HUES64 (cell line): ENCODE results near the gene ADTRP.

Experiments used
- H3K27ac ChIP-seq: 2 replicates; pipeline ENCODE4 v1.7.0; 2013; ENCODE audit warnings: low read depth, low read length, inconsistent platforms
- H3K27me3 ChIP-seq: 2 replicates; pipeline ENCODE4 v1.6.1; 2013; ENCODE audit warnings: mild to moderate bottlenecking, low read length; ENCODE audit not compliant: insufficient read depth
- H3K36me3 ChIP-seq: 2 replicates; pipeline ENCODE4 v1.6.1; 2013; ENCODE audit warnings: mild to moderate bottlenecking, low read length; ENCODE audit not compliant: insufficient read depth
- H3K4me1 ChIP-seq: 2 replicates; pipeline ENCODE4 v1.6.1; 2013; ENCODE audit warnings: mild to moderate bottlenecking, low read length, moderate library complexity; ENCODE audit not compliant: insufficient read depth
- H3K4me3 ChIP-seq: 2 replicates; pipeline ENCODE4 v1.5.1; 2013; ENCODE audit warnings: mild to moderate bottlenecking, low read length, moderate library complexity
- H3K9ac ChIP-seq: 2 replicates; pipeline ENCODE4 v1.6.1; 2013; ENCODE audit warnings: mild to moderate bottlenecking, low read depth, low read length
- H3K9me3 ChIP-seq: 2 replicates; pipeline ENCODE4 v1.6.1; 2013; ENCODE audit warnings: low read depth, low read length; ENCODE audit not compliant: insufficient read depth
- WGBS: fragments of 150-250, 120-280 bp; methylation state at CpG from one replicate; pipeline ENCODE4 v1.1.7; 2013; ENCODE audit warnings: missing lambda C conversion rate; 5-methylcytosine and 5-hydroxymethylcytosine counted together

The ADTRP gene

GRCh38 chr6:11752360-11752759 lies 26.2 kb downstream of the ADTRP start:
- Histone ChIP-seq H3K4me1 (0 out of 2 replicates have a peak, but pooled peaks cover 3% of the 10 kb centered on the region), H3K27ac (no peak overlapping the region), H3K4me3 (no peak overlapping the region), H3K9me3 (no peaks in the 10 kb centered on the region), H3K36me3 (no peaks in the 10 kb centered on the region), H3K27me3 (no peaks in the 10 kb centered on the region), H3K9ac (no peak overlapping the region)
- WGBS: 88% methylated on average over 1 of the region's 1 CpG

DNA sequence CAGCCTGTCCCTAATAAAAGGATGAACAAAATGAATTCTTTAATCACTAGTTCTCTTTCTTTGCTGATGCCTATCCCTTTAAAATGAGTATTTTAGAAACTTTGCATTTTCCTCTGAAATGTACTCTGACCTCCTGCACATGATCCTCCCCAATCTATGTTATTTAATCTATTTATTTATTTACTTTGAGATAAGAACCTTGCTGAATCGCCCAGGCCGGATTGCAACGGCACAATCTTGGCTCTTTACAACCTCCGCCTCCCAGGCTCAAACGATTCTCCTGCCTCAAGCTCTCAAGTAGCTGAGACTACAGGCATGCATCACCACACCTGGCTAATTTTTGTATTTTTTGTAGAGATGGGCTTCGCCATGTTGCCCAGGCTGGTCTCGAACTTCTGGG lies 27.9 kb downstream of the ADTRP start:
- 77% methylated on average over 7 of the region's 7 CpGs for WGBS
- Histone ChIP-seq H3K27ac (no peak overlapping the region), H3K36me3 (no peaks in the 10 kb centered on the region), H3K4me3 (no peak overlapping the region), H3K27me3 (no peaks in the 10 kb centered on the region), H3K9ac (no peak overlapping the region), H3K4me1 (0 out of 2 replicates have a peak, but pooled peaks cover 3% of the 10 kb centered on the region), H3K9me3 (no peaks in the 10 kb centered on the region)

- Histone ChIP-seq H3K4me3 (no peak overlapping the region), H3K9ac (no peak overlapping the region), H3K27me3 (no peaks in the 10 kb centered on the region), H3K9me3 (no peaks in the 10 kb centered on the region), H3K4me1 (0 out of 2 replicates have a peak, but pooled peaks cover 3% of the 10 kb centered on the region), H3K27ac (no peak overlapping the region), H3K36me3 (no peaks in the 10 kb centered on the region)
- WGBS: 93% methylated on average over 7 of the region's 7 CpGs
Observed at GRCh38 chr6:11748591-11749210, 29.9 kb downstream of the ADTRP start.

- Histone ChIP-seq H3K9ac (no peak overlapping the region), H3K4me1 (0 out of 2 replicates have a peak, but pooled peaks cover 3% of the 10 kb centered on the region), H3K9me3 (no peaks in the 10 kb centered on the region), H3K27me3 (no peaks in the 10 kb centered on the region), H3K36me3 (no peaks in the 10 kb centered on the region), H3K27ac (no peak overlapping the region), H3K4me3 (no peak overlapping the region)
- WGBS: 94% methylated on average over 3 of the region's 3 CpGs
Observed at GRCh38 chr6:11747021-11747420, 31.6 kb downstream of the ADTRP start.

DNA sequence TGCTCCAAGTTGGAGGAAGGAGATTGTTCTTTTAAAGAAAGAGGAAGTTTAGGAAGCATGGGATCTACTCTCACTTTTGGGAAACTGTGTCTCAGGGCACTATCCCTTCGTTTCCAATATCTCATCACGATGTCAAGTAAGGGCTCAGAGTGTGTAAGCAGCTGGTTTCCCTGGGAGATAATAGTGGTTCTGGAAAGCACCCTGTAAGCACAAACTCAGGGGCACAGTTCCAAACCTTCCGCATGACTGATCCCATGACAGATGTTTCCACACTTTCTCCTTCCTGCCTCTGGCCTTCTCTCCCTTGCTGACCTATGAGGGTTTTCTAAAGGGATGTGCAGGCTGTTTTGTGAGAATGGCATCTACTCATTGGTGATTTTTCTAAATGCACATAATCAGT lies 33.9 kb downstream of the ADTRP start:
- H3K27ac ChIP-seq: no peak overlapping the region
- H3K36me3 ChIP-seq: no peaks in the 10 kb centered on the region
- no peak overlapping the region for H3K4me3 ChIP-seq
- H3K9ac ChIP-seq: no peak overlapping the region
- H3K4me1 ChIP-seq: 0 out of 2 replicates have a peak, but pooled peaks cover 3% of the 10 kb centered on the region
- no peaks in the 10 kb centered on the region for H3K27me3 ChIP-seq
- WGBS: 92% methylated on average over 3 of the region's 3 CpGs
- H3K9me3 ChIP-seq: no peaks in the 10 kb centered on the region

DNA sequence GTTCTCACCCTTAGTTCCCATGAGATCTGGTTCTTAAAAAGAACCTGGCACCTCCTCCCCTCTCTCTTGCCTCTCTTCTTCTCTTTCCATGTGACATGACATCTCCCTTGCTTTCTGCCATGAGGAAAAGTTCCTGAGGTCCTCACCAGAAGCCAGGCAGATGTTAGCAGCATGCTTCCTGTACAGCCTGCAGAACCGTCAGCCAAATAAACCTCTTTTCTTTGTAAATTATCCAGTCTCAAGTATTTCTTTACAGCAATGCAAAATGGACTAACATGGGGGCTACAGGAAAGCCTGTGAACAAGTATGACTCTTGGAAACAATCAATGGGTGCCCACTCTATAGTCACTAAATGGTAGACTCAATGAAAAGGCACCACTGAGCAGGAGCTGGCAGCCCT lies 34.5 kb downstream of the ADTRP start:
- H3K9ac ChIP-seq: no peak overlapping the region
- 93% methylated on average over 1 of the region's 1 CpG for WGBS

GRCh38 chr6:11740875-11741274 lies 37.7 kb downstream of the ADTRP start:
- Histone ChIP-seq H3K27ac (no peak overlapping the region), H3K4me3 (no peak overlapping the region), H3K36me3 (no peaks in the 10 kb centered on the region), H3K4me1 (no peaks in the 10 kb centered on the region), H3K9me3 (no peaks in the 10 kb centered on the region), H3K9ac (no peak overlapping the region), H3K27me3 (no peaks in the 10 kb centered on the region)
- 86% methylated on average over 3 of the region's 4 CpGs for WGBS

More for the DNA sequence above, 34.5 kb downstream of the ADTRP start:
- Histone ChIP-seq H3K27me3 (no peaks in the 10 kb centered on the region), H3K4me3 (no peak overlapping the region), H3K36me3 (no peaks in the 10 kb centered on the region), H3K9me3 (no peaks in the 10 kb centered on the region), H3K27ac (no peak overlapping the region), H3K4me1 (0 out of 2 replicates have a peak, but pooled peaks cover 3% of the 10 kb centered on the region)

GRCh38 chr6:11738661-11739375 lies 39.8 kb downstream of the ADTRP start:
- no peaks in the 10 kb centered on the region for H3K36me3 ChIP-seq
- no peaks in the 10 kb centered on the region for H3K27me3 ChIP-seq
- H3K27ac ChIP-seq: no peak overlapping the region
- H3K4me1 ChIP-seq: no peaks in the 10 kb centered on the region
- H3K4me3 ChIP-seq: no peak overlapping the region
- H3K9ac ChIP-seq: no peak overlapping the region
- 97% methylated on average over 8 of the region's 8 CpGs for WGBS
- H3K9me3 ChIP-seq: no peaks in the 10 kb centered on the region

DNA sequence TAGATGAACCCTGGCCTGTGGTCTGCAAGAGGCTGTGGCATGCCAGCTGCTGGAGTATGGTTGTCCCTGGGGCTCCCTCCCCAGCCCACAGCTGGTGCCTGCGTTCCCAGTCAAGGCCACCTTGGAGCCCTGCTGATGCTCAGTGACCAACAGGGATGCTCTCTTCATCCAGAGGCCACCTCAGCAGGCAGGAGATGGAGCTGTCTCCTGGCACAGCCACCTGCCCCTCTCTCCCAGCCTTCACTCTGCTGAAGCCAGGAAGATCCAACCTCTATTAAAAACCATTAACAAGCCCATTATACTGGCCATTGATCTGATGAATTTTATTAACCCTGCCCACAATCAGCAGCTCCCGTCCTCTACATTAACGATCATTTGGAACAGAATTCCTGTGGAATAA lies 40.4 kb downstream of the ADTRP start:
- H3K27me3 ChIP-seq: no peaks in the 10 kb centered on the region
- no peaks in the 10 kb centered on the region for H3K4me1 ChIP-seq
- H3K9me3 ChIP-seq: no peaks in the 10 kb centered on the region
- H3K9ac ChIP-seq: no peak overlapping the region
- 92% methylated on average over 3 of the region's 3 CpGs for WGBS
- no peak overlapping the region for H3K27ac ChIP-seq
- H3K36me3 ChIP-seq: no peaks in the 10 kb centered on the region
- H3K4me3 ChIP-seq: no peak overlapping the region

GRCh38 chr6:11736601-11737000 lies 42.0 kb downstream of the ADTRP start:
- WGBS: 98% methylated on average over 6 of the region's 7 CpGs
- Histone ChIP-seq H3K36me3 (no peaks in the 10 kb centered on the region), H3K27me3 (no peaks in the 10 kb centered on the region), H3K9me3 (no peaks in the 10 kb centered on the region), H3K4me1 (no peaks in the 10 kb centered on the region), H3K9ac (no peak overlapping the region), H3K4me3 (no peak overlapping the region), H3K27ac (no peak overlapping the region)

GRCh38 chr6:11734861-11735613 lies 43.6 kb downstream of the ADTRP start:
- Histone ChIP-seq H3K4me3 (no peak overlapping the region), H3K36me3 (no peaks in the 10 kb centered on the region), H3K9me3 (no peaks in the 10 kb centered on the region), H3K4me1 (no peaks in the 10 kb centered on the region), H3K9ac (no peak overlapping the region), H3K27me3 (no peaks in the 10 kb centered on the region), H3K27ac (no peak overlapping the region)
- 95% methylated on average over 6 of the region's 6 CpGs for WGBS
